BLaER1 treated with 17β-estradiol and CSF1 and Interleukin-3, amounts not matched to agents 10 nM and 100 nM (cell line): ENCODE data around the gene TCTN3.
"Not testable (repeated sequence)": the region's sequence is repeated elsewhere in the genome, so short reads cannot be mapped to it uniquely, and the experiment has no call there.

Source experiments
- H3K27ac ChIP-seq, 11 experiments: shearing (Covaris generic); formaldehyde crosslinking; 2 replicates each; pipeline ENCODE4 v1.8.1; 2022
- H3K27me3 ChIP-seq, 11 experiments: shearing (Covaris generic); formaldehyde crosslinking; 2 replicates each; pipeline ENCODE4 v1.8.1; 2022
- H3K36me3 ChIP-seq, 11 experiments: shearing (Covaris generic); formaldehyde crosslinking; 2 replicates each; pipeline ENCODE4 v1.8.1; 2022
- H3K4me1 ChIP-seq, 10 experiments: shearing (Covaris generic); formaldehyde crosslinking; 2 replicates each; pipeline ENCODE4 v1.8.1; 2022
- H3K4me2 ChIP-seq, 11 experiments: shearing (Covaris generic); formaldehyde crosslinking; 2 replicates each; pipeline ENCODE4 v1.8.1; 2022
- H3K4me3 ChIP-seq, 10 experiments: shearing (Covaris generic); formaldehyde crosslinking; 2 replicates each; pipeline ENCODE4 v1.8.1; 2022
- H3K9ac ChIP-seq, 11 experiments: shearing (Covaris generic); formaldehyde crosslinking; 2 replicates each; pipeline ENCODE4 v1.8.1; 2022
- H3K9me3 ChIP-seq, 11 experiments: shearing (Covaris generic); formaldehyde crosslinking; replicated peaks in 1 of 11; 2 replicates each; pipeline ENCODE4 v1.8.1; 2022
- H4K20me1 ChIP-seq, 11 experiments: shearing (Covaris generic); formaldehyde crosslinking; 2 replicates each; pipeline ENCODE4 v1.8.1; 2022
- Cebpa-rat ChIP-seq, 11 experiments: shearing (Covaris generic); IDR thresholded peaks; 2 replicates each; pipeline ENCODE4 v1.8.1; 2022

The TCTN3 gene

GRCh38 chr10:95729323-95730055 is 35.8 kb upstream of the TCTN3 start:
- Histone ChIP-seq H3K4me2 (peak overlapping the region in 4 of 11 experiments; percentile 39 to 90 (median 82); a peak in 8 of 22 replicates), H3K9me3 (peaks cover 35 to 42% (median 39%) of the 10 kb centered on the region in 11 experiments), H3K27me3 (no peaks in the 10 kb centered on the region), H3K4me1 (peaks cover 0 to 34% (median 2%) of the 10 kb centered on the region in 10 experiments; a peak in 9 of 20 replicates), H3K36me3 (peaks cover 0 to 5% (median 0%) of the 10 kb centered on the region in 11 experiments; a peak in 1 of 22 replicates), H3K27ac (peak overlapping the region in 3 of 11 experiments; percentile 36 to 65 (median 47); a peak in 5 of 22 replicates), H4K20me1 (no peaks in the 10 kb centered on the region), H3K9ac (peak overlapping the region in 2 of 11 experiments; percentile 13 to 22; a peak in 2 of 22 replicates), H3K4me3 (no peak overlapping the region)
- no peak for TF ChIP-seq Cebpa-rat (IDR thresholded peaks at IDR 0.05)

- no peak overlapping the region for H3K4me3 ChIP-seq
- no peaks in the 10 kb centered on the region for H3K27me3 ChIP-seq
- no peak for TF ChIP-seq Cebpa-rat (IDR thresholded peaks at IDR 0.05)
- no peak overlapping the region for H3K27ac ChIP-seq
- H3K9ac ChIP-seq, result no peak overlapping the region
- peaks cover 26 to 40% (median 36%) of the 10 kb centered on the region in 11 experiments for H3K9me3 ChIP-seq
- no peaks in the 10 kb centered on the region for H4K20me1 ChIP-seq
- 0 out of 22 replicates have a peak, but pooled peaks cover 0 to under 1% (median 0%) of the 10 kb centered on the region in 11 experiments for H3K36me3 ChIP-seq
- H3K4me2 ChIP-seq, result peak overlapping the region in 2 of 11 experiments; percentile 26 to 84; a peak in 4 of 22 replicates
- H3K4me1 ChIP-seq, result peaks cover 0 to 34% (median 2%) of the 10 kb centered on the region in 10 experiments; a peak in 9 of 20 replicates
These were observed 34.8 kb upstream of the TCTN3 start for GRCh38 chr10:95728526-95728925.

GRCh38 chr10:95722496-95722895 is 28.8 kb upstream of the TCTN3 start:
- H3K27ac ChIP-seq, H3K4me3 ChIP-seq, H3K9ac ChIP-seq, H4K20me1 ChIP-seq, H3K4me1 ChIP-seq, H3K36me3 ChIP-seq, H3K4me2 ChIP-seq, H3K27me3 ChIP-seq: not testable (repeated sequence)
- peaks cover 0 to 19% (median 10%) of the 10 kb centered on the region in 11 experiments; a peak in 11 of 22 replicates for H3K9me3 ChIP-seq

- not testable (repeated sequence) for H3K4me3 ChIP-seq, H4K20me1 ChIP-seq, H3K36me3 ChIP-seq, H3K4me1 ChIP-seq, H3K9ac ChIP-seq, H3K27ac ChIP-seq, H3K27me3 ChIP-seq, H3K4me2 ChIP-seq
- H3K9me3 ChIP-seq, result peaks cover 0 to 19% (median 10%) of the 10 kb centered on the region in 11 experiments; a peak in 11 of 22 replicates
These were observed 27.0 kb upstream of the TCTN3 start for GRCh38 chr10:95720745-95721144.

GRCh38 chr10:95716866-95717265 is 23.1 kb upstream of the TCTN3 start:
- Histone ChIP-seq H3K4me3 (no peak overlapping the region), H3K9me3 (peaks cover 0 to 3% (median 0%) of the 10 kb centered on the region in 11 experiments; a peak in 2 of 22 replicates), H3K36me3 (no peaks in the 10 kb centered on the region), H3K9ac (no peak overlapping the region), H3K4me1 (no peaks in the 10 kb centered on the region), H3K27ac (no peak overlapping the region), H3K4me2 (no peak overlapping the region), H3K27me3 (no peaks in the 10 kb centered on the region), H4K20me1 (no peaks in the 10 kb centered on the region)
- no peak for TF ChIP-seq Cebpa-rat (IDR thresholded peaks at IDR 0.05)

- no peak for TF ChIP-seq Cebpa-rat (IDR thresholded peaks at IDR 0.05)
- Histone ChIP-seq H3K9ac (no peak overlapping the region), H3K27me3 (no peaks in the 10 kb centered on the region), H4K20me1 (no peaks in the 10 kb centered on the region), H3K4me1 (no peaks in the 10 kb centered on the region), H3K9me3 (no peaks in the 10 kb centered on the region), H3K27ac (no peak overlapping the region), H3K36me3 (no peaks in the 10 kb centered on the region), H3K4me2 (no peak overlapping the region), H3K4me3 (no peak overlapping the region)
These were observed 22.7 kb upstream of the TCTN3 start for GRCh38 chr10:95716466-95716865.

GRCh38 chr10:95711492-95711891 is 17.8 kb upstream of the TCTN3 start:
- no peaks in the 10 kb centered on the region for H3K27me3 ChIP-seq
- H3K9ac ChIP-seq, result no peak overlapping the region
- H3K36me3 ChIP-seq, result peaks cover 0 to under 1% (median 0%) of the 10 kb centered on the region in 11 experiments; a peak in 1 of 22 replicates
- peaks cover 0 to 7% (median 0%) of the 10 kb centered on the region in 10 experiments; a peak in 1 of 20 replicates for H3K4me1 ChIP-seq
- H3K9me3 ChIP-seq, result peaks cover 10 to 12% (median 11%) of the 10 kb centered on the region in 11 experiments
- no peak for TF ChIP-seq Cebpa-rat (IDR thresholded peaks at IDR 0.05)
- H4K20me1 ChIP-seq, result no peaks in the 10 kb centered on the region
- H3K4me3 ChIP-seq, result no peak overlapping the region
- no peak overlapping the region for H3K4me2 ChIP-seq
- H3K27ac ChIP-seq, result no peak overlapping the region

- Histone ChIP-seq H4K20me1 (no peaks in the 10 kb centered on the region), H3K27ac (no peak overlapping the region), H3K9ac (no peak overlapping the region), H3K4me2 (no peak overlapping the region), H3K4me3 (no peak overlapping the region), H3K9me3 (peaks cover 20 to 25% (median 24%) of the 10 kb centered on the region in 11 experiments), H3K27me3 (no peaks in the 10 kb centered on the region), H3K36me3 (peaks cover 0 to 5% (median 0%) of the 10 kb centered on the region in 11 experiments; a peak in 1 of 22 replicates), H3K4me1 (peaks cover 0 to 7% (median 0%) of the 10 kb centered on the region in 10 experiments; a peak in 1 of 20 replicates)
- TF ChIP-seq Cebpa-rat (IDR thresholded peaks at IDR 0.05), result no peak
These were observed 13.3 kb upstream of the TCTN3 start for GRCh38 chr10:95706990-95707389.

GRCh38 chr10:95706573-95706972 is 12.8 kb upstream of the TCTN3 start:
- no peak overlapping the region for H3K4me3 ChIP-seq
- H4K20me1 ChIP-seq, result no peaks in the 10 kb centered on the region
- peaks cover 0 to 5% (median 0%) of the 10 kb centered on the region in 11 experiments; a peak in 1 of 22 replicates for H3K36me3 ChIP-seq
- H3K4me1 ChIP-seq, result peaks cover 0 to 7% (median 0%) of the 10 kb centered on the region in 10 experiments; a peak in 1 of 20 replicates
- H3K27me3 ChIP-seq, result no peaks in the 10 kb centered on the region
- H3K9ac ChIP-seq, result no peak overlapping the region
- no peak for TF ChIP-seq Cebpa-rat (IDR thresholded peaks at IDR 0.05)
- no peak overlapping the region for H3K4me2 ChIP-seq
- peaks cover 20 to 25% (median 24%) of the 10 kb centered on the region in 11 experiments for H3K9me3 ChIP-seq
- H3K27ac ChIP-seq, result no peak overlapping the region
